Chondrocyte (in vitro differentiated cells): ENCODE data around the gene MYH7. TPM values are rescaled to one million over a fixed set of nuclear protein-coding genes. Genes with fewer than 3 reads are reported as not detected.
A peak's percentile ranks its signal among the peaks of the same experiment; 100 is the strongest.

Experiments
- DNase-seq: peaks from one replicate; pipeline ENCODE4 v3.0.0; 2021; ENCODE audit warnings: mixed read lengths, low spot score
- H3K27ac Mint-ChIP-seq: one replicate; pipeline ENCODE4 v1.8.0; 2021; ENCODE audit warnings: mild to moderate bottlenecking, moderate library complexity, mixed read lengths; ENCODE audit not compliant: unreplicated experiment
- H3K27me3 Mint-ChIP-seq: 2 replicates; pipeline ENCODE4 v1.8.0; 2021; ENCODE audit warnings: low read depth, mixed read lengths
- H3K36me3 Mint-ChIP-seq: 2 replicates; pipeline ENCODE4 v1.8.0; 2021; ENCODE audit warnings: low read depth, mixed read lengths
- H3K4me1 Mint-ChIP-seq: 2 replicates; pipeline ENCODE4 v1.8.0; 2021; ENCODE audit warnings: low read depth, mild to moderate bottlenecking, mixed read lengths
- H3K4me3 Mint-ChIP-seq: one replicate; pipeline ENCODE4 v1.8.0; 2021; ENCODE audit warnings: mild to moderate bottlenecking, moderate library complexity, mixed read lengths; ENCODE audit not compliant: unreplicated experiment
- H3K9me3 Mint-ChIP-seq: 2 replicates; pipeline ENCODE4 v1.8.0; 2021; ENCODE audit warnings: low read depth, mixed read lengths
- CTCF ChIP-seq: fragments of 200-600 bp; sonication (generic); IDR thresholded peaks from 2 replicates; pipeline ENCODE4 v1.5.0; 2021; ENCODE audit warnings: antibody characterized with exemption, mild to moderate bottlenecking, moderate library complexity
- total RNA-seq: library from RNA; stranded (reverse); gene quantifications from 3 replicates; pipeline ENCODE4 v1.2.1, GENCODE V29; 2021

MYH7 gene
- total RNA-seq, 1 donor from 2014 or later, result not detected

- Mint-ChIP-seq H3K27me3 (peaks cover 32% of the 10 kb centered on the region), H3K9me3 (no peaks in the 10 kb centered on the region), H3K36me3 (no peaks in the 10 kb centered on the region), H3K4me3 (no peak overlapping the region), H3K27ac (no peak overlapping the region), H3K4me1 (no peaks in the 10 kb centered on the region)
- DNase-seq, result peak; percentile 34
- no peak for TF ChIP-seq CTCF
These were observed 2.5 kb downstream of the MYH7 start for GRCh38 chr14:23432946-23433345.

- no peak overlapping the region for H3K27ac Mint-ChIP-seq
- no peaks in the 10 kb centered on the region for H3K4me1 Mint-ChIP-seq
- no peak for TF ChIP-seq CTCF
- no peaks in the 10 kb centered on the region for H3K36me3 Mint-ChIP-seq
- DNase-seq, result peak; percentile 70
- no peak overlapping the region for H3K4me3 Mint-ChIP-seq
- no peaks in the 10 kb centered on the region for H3K9me3 Mint-ChIP-seq
- H3K27me3 Mint-ChIP-seq, result peaks cover 32% of the 10 kb centered on the region
These were observed 3.1 kb downstream of the MYH7 start for GRCh38 chr14:23432102-23432925.

- Mint-ChIP-seq H3K27me3 (peaks cover 32% of the 10 kb centered on the region), H3K27ac (no peak overlapping the region), H3K4me3 (no peak overlapping the region), H3K9me3 (no peaks in the 10 kb centered on the region), H3K36me3 (no peaks in the 10 kb centered on the region), H3K4me1 (no peaks in the 10 kb centered on the region)
- peak; percentile 36 for DNase-seq
- no peak for TF ChIP-seq CTCF
These were observed 4.0 kb downstream of the MYH7 start for GRCh38 chr14:23431486-23431885.

- peaks cover 36% of the 10 kb centered on the region for H3K27me3 Mint-ChIP-seq
- H3K4me1 Mint-ChIP-seq, result no peaks in the 10 kb centered on the region
- H3K36me3 Mint-ChIP-seq, result no peaks in the 10 kb centered on the region
- no peak for DNase-seq
- TF ChIP-seq CTCF, result no peak
- H3K27ac Mint-ChIP-seq, result no peak overlapping the region
- no peak overlapping the region for H3K4me3 Mint-ChIP-seq
- no peaks in the 10 kb centered on the region for H3K9me3 Mint-ChIP-seq
These were observed 4.8 kb downstream of the MYH7 start for GRCh38 chr14:23430723-23431085.

GRCh38 chr14:23430016-23430722, 5.3 kb downstream of the MYH7 start:
- Mint-ChIP-seq H3K36me3 (no peaks in the 10 kb centered on the region), H3K27me3 (peaks cover 36% of the 10 kb centered on the region), H3K27ac (no peak overlapping the region), H3K4me3 (no peak overlapping the region), H3K4me1 (no peaks in the 10 kb centered on the region), H3K9me3 (no peaks in the 10 kb centered on the region)
- DNase-seq, result peak; percentile 47
- no peak for TF ChIP-seq CTCF
